Thyroid gland (tissue), 4 donors: ENCODE results near the gene TEX48.

Experiments
- POLR2A ChIP-seq, 2 donors: fragments of 450-650 bp; IDR thresholded peaks; one replicate each; pipeline ENCODE4 v1.6.1; 2017; ENCODE audit warnings: antibody characterized with exemption in 2 of 2, mild to moderate bottlenecking in 2 of 2, moderate library complexity in 1 of 2
- TF ChIP-seq, protein P1 (sequence below), 6 experiments: fragments of 200-600 bp in 3 of 6; fragments of 450-650 bp in 3 of 6; sonication (generic) in 3 of 6; IDR thresholded peaks; one replicate each; pipeline ENCODE4 v1.5.1; 2016 to 2019; ENCODE audit warnings: antibody characterized with exemption in 6 of 6, mild to moderate bottlenecking in 2 of 6, inconsistent platforms in 1 of 6, moderate library complexity in 1 of 6

GRCh38 chr9:114720086-114720676, 38.2 kb upstream of the TEX48 start:
- TF ChIP-seq, protein P1, sequence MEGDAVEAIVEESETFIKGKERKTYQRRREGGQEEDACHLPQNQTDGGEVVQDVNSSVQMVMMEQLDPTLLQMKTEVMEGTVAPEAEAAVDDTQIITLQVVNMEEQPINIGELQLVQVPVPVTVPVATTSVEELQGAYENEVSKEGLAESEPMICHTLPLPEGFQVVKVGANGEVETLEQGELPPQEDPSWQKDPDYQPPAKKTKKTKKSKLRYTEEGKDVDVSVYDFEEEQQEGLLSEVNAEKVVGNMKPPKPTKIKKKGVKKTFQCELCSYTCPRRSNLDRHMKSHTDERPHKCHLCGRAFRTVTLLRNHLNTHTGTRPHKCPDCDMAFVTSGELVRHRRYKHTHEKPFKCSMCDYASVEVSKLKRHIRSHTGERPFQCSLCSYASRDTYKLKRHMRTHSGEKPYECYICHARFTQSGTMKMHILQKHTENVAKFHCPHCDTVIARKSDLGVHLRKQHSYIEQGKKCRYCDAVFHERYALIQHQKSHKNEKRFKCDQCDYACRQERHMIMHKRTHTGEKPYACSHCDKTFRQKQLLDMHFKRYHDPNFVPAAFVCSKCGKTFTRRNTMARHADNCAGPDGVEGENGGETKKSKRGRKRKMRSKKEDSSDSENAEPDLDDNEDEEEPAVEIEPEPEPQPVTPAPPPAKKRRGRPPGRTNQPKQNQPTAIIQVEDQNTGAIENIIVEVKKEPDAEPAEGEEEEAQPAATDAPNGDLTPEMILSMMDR (IDR thresholded peaks at IDR 0.05) = no peak
- TF ChIP-seq POLR2A (IDR thresholded peaks at IDR 0.05) = no peak
